ENCODE results near the gene SPATA9. TPM values are rescaled to one million over a fixed set of nuclear protein-coding genes. Genes with fewer than 3 reads are reported as not detected.

SPATA9 gene
- polyA plus RNA-seq, 1 of the 3 experiments (the other 2 are of a cell fraction): 0.07 TPM

DNA sequence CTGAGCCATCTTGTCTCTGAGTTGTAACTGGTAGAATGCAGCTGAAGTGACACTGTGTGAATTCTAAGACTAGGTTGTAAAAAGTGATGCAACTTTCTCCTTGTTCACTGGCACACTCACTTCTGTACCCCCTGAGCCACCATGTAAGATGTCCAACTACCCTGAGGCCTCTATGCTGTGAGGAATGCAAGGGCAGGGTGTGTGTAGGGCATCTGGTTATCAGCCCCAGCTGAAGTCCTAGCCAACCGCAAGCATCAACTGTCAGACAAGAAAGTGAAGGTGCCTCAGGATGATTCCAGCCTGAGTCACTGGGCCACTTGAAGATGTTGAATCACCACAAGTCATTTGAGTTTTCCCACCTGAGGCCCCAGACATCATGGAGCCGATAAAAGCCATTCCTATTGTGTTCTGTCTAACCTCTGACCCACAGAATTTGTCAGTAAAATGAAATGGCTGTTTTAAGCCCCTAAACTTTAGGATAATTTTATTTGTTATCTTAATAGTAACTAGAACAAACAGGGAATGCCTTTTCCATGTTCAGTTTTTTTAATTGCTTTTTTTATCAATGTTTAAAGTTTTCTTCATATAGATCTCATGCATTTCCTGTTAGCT lies 29.7 kb upstream of the SPATA9 start:
- no peaks in the 10 kb centered on the region for H3K79me2 ChIP-seq (ENCODE audit: insufficient read depth)
- H3K9me3 ChIP-seq: no peaks in the 10 kb centered on the region
- TF ChIP-seq JUND (IDR thresholded peaks at IDR 0.05): peak; percentile 96
- peak; percentile 86 for TF ChIP-seq TEAD4 (IDR thresholded peaks at IDR 0.05; ENCODE audit: borderline replicate concordance, insufficient read depth)
- TF ChIP-seq, protein P1, sequence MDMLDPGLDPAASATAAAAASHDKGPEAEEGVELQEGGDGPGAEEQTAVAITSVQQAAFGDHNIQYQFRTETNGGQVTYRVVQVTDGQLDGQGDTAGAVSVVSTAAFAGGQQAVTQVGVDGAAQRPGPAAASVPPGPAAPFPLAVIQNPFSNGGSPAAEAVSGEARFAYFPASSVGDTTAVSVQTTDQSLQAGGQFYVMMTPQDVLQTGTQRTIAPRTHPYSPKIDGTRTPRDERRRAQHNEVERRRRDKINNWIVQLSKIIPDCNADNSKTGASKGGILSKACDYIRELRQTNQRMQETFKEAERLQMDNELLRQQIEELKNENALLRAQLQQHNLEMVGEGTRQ (IDR thresholded peaks at IDR 0.05; ENCODE audit: borderline replicate concordance, low read depth, low read length): no peak
- peak; percentile 65 for TF ChIP-seq NFIC (IDR thresholded peaks at IDR 0.05; ENCODE audit: borderline replicate concordance)
- TF ChIP-seq, protein P2, sequence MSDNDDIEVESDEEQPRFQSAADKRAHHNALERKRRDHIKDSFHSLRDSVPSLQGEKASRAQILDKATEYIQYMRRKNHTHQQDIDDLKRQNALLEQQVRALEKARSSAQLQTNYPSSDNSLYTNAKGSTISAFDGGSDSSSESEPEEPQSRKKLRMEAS (IDR thresholded peaks at IDR 0.05; ENCODE audit: low read depth): peak; percentile 70
- TF ChIP-seq SMC3 (IDR thresholded peaks at IDR 0.05; ENCODE audit: low read depth, low read length): no peak
- TF ChIP-seq SIN3A (IDR thresholded peaks at IDR 0.05; ENCODE audit: borderline replicate concordance, low read depth, low read length): peak; percentile 90
- TF ChIP-seq EP300 (IDR thresholded peaks at IDR 0.05; ENCODE audit: borderline replicate concordance in 1 of 2, low read depth in 1 of 2, low read length in 1 of 2): peak in 1 of 2 experiments; percentile 92; a peak in 2 of 4 replicates
- peak; percentile 85 for TF ChIP-seq RXRA (IDR thresholded peaks at IDR 0.05; ENCODE audit: borderline replicate concordance, low read depth)
- peak; percentile 47; the same call in 1 of the 2 replicates for TF ChIP-seq FOXM1 (IDR thresholded peaks at IDR 0.05; ENCODE audit: low read depth)
- no peak for TF ChIP-seq RCOR1 (IDR thresholded peaks at IDR 0.05; ENCODE audit: low read length)
- TF ChIP-seq YY1 (IDR thresholded peaks at IDR 0.05; ENCODE audit: low read depth): 0 out of 2 replicates have a peak, but pooled peaks have one; percentile 37
- no peak for TF ChIP-seq TAF1 (IDR thresholded peaks at IDR 0.05; ENCODE audit: borderline replicate concordance, low read depth, low read length)
- TF ChIP-seq FOSL2 (IDR thresholded peaks at IDR 0.05; ENCODE audit: borderline replicate concordance, low read depth): peak; percentile 98
- peak; percentile 97 for TF ChIP-seq TCF12 (IDR thresholded peaks at IDR 0.05)
- TF ChIP-seq, protein P3, sequence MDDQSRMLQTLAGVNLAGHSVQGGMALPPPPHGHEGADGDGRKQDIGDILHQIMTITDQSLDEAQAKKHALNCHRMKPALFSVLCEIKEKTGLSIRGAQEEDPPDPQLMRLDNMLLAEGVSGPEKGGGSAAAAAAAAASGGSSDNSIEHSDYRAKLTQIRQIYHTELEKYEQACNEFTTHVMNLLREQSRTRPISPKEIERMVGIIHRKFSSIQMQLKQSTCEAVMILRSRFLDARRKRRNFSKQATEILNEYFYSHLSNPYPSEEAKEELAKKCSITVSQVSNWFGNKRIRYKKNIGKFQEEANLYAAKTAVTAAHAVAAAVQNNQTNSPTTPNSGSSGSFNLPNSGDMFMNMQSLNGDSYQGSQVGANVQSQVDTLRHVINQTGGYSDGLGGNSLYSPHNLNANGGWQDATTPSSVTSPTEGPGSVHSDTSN (IDR thresholded peaks at IDR 0.05): peak; percentile 94
- TF ChIP-seq ELF1 (IDR thresholded peaks at IDR 0.05): no peak
- TF ChIP-seq POLR2AphosphoS5 (IDR thresholded peaks at IDR 0.05; ENCODE audit: low read depth, low read length): peak; percentile 51; the same call in 1 of the 2 replicates
- TF ChIP-seq, protein P4, sequence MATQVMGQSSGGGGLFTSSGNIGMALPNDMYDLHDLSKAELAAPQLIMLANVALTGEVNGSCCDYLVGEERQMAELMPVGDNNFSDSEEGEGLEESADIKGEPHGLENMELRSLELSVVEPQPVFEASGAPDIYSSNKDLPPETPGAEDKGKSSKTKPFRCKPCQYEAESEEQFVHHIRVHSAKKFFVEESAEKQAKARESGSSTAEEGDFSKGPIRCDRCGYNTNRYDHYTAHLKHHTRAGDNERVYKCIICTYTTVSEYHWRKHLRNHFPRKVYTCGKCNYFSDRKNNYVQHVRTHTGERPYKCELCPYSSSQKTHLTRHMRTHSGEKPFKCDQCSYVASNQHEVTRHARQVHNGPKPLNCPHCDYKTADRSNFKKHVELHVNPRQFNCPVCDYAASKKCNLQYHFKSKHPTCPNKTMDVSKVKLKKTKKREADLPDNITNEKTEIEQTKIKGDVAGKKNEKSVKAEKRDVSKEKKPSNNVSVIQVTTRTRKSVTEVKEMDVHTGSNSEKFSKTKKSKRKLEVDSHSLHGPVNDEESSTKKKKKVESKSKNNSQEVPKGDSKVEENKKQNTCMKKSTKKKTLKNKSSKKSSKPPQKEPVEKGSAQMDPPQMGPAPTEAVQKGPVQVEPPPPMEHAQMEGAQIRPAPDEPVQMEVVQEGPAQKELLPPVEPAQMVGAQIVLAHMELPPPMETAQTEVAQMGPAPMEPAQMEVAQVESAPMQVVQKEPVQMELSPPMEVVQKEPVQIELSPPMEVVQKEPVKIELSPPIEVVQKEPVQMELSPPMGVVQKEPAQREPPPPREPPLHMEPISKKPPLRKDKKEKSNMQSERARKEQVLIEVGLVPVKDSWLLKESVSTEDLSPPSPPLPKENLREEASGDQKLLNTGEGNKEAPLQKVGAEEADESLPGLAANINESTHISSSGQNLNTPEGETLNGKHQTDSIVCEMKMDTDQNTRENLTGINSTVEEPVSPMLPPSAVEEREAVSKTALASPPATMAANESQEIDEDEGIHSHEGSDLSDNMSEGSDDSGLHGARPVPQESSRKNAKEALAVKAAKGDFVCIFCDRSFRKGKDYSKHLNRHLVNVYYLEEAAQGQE (IDR thresholded peaks at IDR 0.05; ENCODE audit: low read depth, low read length): peak; percentile 48; the same call in 1 of the 2 replicates
- POLR2A ChIA-PET: no interaction called here
- H3F3A ChIP-seq (replicated peaks; ENCODE audit: insufficient read depth): peaks cover 19% of the 10 kb centered on the region
- H4K20me1 ChIP-seq (ENCODE audit: insufficient read depth): no peaks in the 10 kb centered on the region
- no peak overlapping the region for H3K9ac ChIP-seq
- CTCF ChIA-PET: interaction anchor here (1.1 kb wide), 1 partner anchor 23 kb away, joined by 3 read pairs; no protein-coding TSS in a partner anchor
- H3K36me3 ChIP-seq (replicated peaks in 1 of 2; ENCODE audit: control insufficient read depth in 1 of 2, insufficient read depth in 2 of 2, low read length in 1 of 2): no peaks in the 10 kb centered on the region
- no peaks in the 10 kb centered on the region for H3K9me2 ChIP-seq
- no peaks in the 10 kb centered on the region for H3K27me3 ChIP-seq (ENCODE audit: insufficient read depth)
- H3K4me3 ChIP-seq (ENCODE audit: low read depth in 2 of 2, low read length in 1 of 2): no peak overlapping the region
- H2AFZ ChIP-seq (ENCODE audit: low read depth): no peak overlapping the region
- peak overlapping the region; percentile 16 to 44; a peak in 3 of 4 replicates for H3K27ac ChIP-seq (ENCODE audit: low read depth in 2 of 2, low read length in 1 of 2)
- 8% methylated on average over 2 of the region's 2 CpGs for WGBS (ENCODE audit: low lambda C conversion rate)
- H3K4me1 ChIP-seq (ENCODE audit: control insufficient read depth in 1 of 2, insufficient read depth in 2 of 2, low read depth in 1 of 2, low read length in 1 of 2): peaks cover 6 to 11% of the 10 kb centered on the region in 2 experiments; a peak in 2 of 4 replicates
- DNase-seq: peak; percentile 14
- 0 out of 2 replicates have a peak overlapping the region, but pooled peaks have one; percentile 4 for H3K4me2 ChIP-seq
